Measurements from ENCODE around the gene SSBP1. TPM values are rescaled to one million over a fixed set of nuclear protein-coding genes. Genes with fewer than 3 reads are reported as not detected.

The SSBP1 gene
- total and polyA plus RNA-seq, 2 experiments from 2014 or later, result 200 to 294 TPM

DNA sequence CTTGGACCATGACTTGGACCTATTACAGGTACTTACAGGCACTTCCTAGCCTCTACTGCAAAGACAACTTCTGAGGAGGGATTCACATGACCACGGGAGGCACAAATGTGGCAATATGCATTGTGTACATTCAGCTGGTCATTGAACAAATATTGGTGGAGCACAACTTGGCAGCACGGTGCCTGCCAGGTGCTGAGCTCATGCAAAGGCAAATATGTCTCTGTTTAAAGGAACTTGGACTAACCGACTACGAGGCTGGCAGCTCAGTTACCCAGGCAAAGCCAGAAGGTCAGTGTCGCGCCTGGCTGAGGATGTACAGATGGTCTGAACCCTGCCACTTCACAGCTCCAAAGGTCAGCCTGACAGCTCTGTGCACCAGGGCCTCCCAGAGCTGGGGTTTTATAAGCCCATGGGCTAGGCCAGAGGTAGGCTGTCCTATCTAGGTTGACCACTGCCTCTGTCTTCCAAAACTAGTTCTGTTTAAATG, 42.3 kb upstream of the SSBP1 start:
- Histone ChIP-seq H3K27me3 (no peaks in the 10 kb centered on the region), H3K9me3 (ENCODE audit: low read depth) (no peaks in the 10 kb centered on the region), H3K4me1 (ENCODE audit: low read depth) (peaks cover 14% of the 10 kb centered on the region), H3K27ac (no peak overlapping the region), H3K36me3 (no peaks in the 10 kb centered on the region), H3K4me3 (no peak overlapping the region)
- no peak for DNase-seq (ENCODE audit: low read depth in 1 of 2, low spot score in 1 of 2)
- no peak for TF ChIP-seq CTCF (IDR thresholded peaks at IDR 0.05; ENCODE audit: low read depth, low read length)

GRCh38 chr7:141696348-141696747, 41.8 kb upstream of the SSBP1 start:
- Histone ChIP-seq H3K27me3 (no peaks in the 10 kb centered on the region), H3K36me3 (no peaks in the 10 kb centered on the region), H3K4me1 (ENCODE audit: low read depth) (peaks cover 14% of the 10 kb centered on the region), H3K9me3 (ENCODE audit: low read depth) (no peaks in the 10 kb centered on the region), H3K4me3 (no peak overlapping the region), H3K27ac (no peak overlapping the region)
- DNase-seq (ENCODE audit: low read depth in 1 of 2, low spot score in 1 of 2), result no peak
- TF ChIP-seq CTCF (IDR thresholded peaks at IDR 0.05; ENCODE audit: low read depth, low read length), result no peak

DNA sequence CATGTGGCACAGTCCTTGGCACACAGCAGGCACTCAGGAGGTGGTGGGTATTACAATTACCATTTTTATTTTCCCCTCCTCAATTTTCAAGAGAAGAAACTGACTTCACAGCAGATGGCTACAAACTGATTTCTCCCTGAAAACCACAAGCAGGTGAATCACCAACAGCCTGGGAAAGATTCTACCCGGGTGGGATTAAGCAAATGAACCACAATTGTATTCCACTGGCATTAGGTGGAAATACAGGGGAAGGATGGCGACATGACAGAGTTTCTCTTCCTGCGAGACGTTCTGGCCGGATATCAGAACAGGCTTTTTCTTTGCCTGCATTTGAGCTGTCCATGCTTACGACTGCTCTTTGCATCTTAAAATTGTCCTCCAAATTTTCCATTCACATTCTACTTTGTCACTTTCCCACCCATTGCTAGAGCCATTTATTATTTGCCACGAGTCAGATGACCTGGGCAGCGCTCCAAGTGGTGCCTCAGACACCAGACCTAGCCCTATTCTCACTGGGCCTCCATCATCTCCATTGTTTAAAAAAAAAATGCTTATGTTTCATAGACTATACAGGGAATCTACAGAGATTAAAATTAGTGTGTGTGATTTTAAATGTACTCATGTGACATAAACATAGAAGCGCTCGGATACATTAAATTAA, 40.8 kb upstream of the SSBP1 start:
- no peak for DNase-seq (ENCODE audit: low read depth in 1 of 2, low spot score in 1 of 2)
- H3K27ac ChIP-seq, result no peak overlapping the region
- H3K4me3 ChIP-seq, result no peak overlapping the region

DNA sequence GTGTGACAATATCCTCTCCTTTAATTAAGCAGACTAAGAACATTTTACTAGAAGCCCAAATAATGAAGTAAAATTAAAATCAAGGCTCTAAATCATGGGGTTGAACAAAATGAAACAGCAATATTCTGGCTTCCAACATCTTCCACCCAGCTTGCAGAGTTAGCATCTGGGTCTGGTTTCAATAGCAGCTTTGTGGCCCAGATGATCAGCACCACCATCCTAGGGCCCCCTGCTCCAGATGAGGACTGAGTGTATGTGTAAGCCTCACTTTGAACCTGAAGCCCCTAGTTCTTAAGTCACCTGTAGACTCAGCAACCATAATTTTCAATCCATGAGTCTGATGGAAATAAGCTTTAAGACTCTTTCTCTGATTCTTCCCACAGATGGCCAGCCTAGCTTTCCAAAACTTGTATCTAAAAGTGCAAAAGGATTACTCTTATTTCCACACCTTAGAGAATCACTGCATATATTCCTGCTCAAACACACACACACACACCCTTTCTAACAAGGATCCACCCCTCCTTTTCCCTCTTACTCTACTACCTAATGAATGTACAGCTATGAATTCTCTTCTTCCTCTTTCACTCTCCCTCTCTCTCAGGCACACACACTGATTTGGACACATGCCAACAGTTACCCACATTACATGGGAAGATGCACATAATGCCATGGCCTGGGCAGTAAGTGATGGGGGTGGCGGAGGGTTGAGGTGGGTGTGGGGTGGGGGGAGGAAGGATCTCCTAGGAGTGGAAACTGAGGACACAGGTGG, 39.7 kb upstream of the SSBP1 start:
- Histone ChIP-seq H3K27me3 (no peaks in the 10 kb centered on the region), H3K36me3 (no peaks in the 10 kb centered on the region), H3K4me3 (no peak overlapping the region), H3K9me3 (ENCODE audit: low read depth) (no peaks in the 10 kb centered on the region), H3K4me1 (ENCODE audit: low read depth) (peaks cover 19% of the 10 kb centered on the region), H3K27ac (no peak overlapping the region)
- TF ChIP-seq CTCF (IDR thresholded peaks at IDR 0.05; ENCODE audit: low read depth, low read length), result no peak
- no peak for DNase-seq (ENCODE audit: low read depth in 1 of 2, low spot score in 1 of 2)

More for the DNA sequence above, 40.8 kb upstream of the SSBP1 start:
- Histone ChIP-seq H3K27me3 (no peaks in the 10 kb centered on the region), H3K4me1 (ENCODE audit: low read depth) (peaks cover 11% of the 10 kb centered on the region), H3K9me3 (ENCODE audit: low read depth) (no peaks in the 10 kb centered on the region), H3K36me3 (no peaks in the 10 kb centered on the region)
- no peak for TF ChIP-seq CTCF (IDR thresholded peaks at IDR 0.05; ENCODE audit: low read depth, low read length)

GRCh38 chr7:141699860-141700259, 38.3 kb upstream of the SSBP1 start:
- no peak for TF ChIP-seq CTCF (IDR thresholded peaks at IDR 0.05; ENCODE audit: low read depth, low read length)
- H3K36me3 ChIP-seq, result no peaks in the 10 kb centered on the region
- H3K4me1 ChIP-seq (ENCODE audit: low read depth), result peaks cover 19% of the 10 kb centered on the region
- no peak overlapping the region for H3K4me3 ChIP-seq
- no peak for DNase-seq (ENCODE audit: low read depth in 1 of 2, low spot score in 1 of 2)
- no peaks in the 10 kb centered on the region for H3K27me3 ChIP-seq
- no peak overlapping the region for H3K27ac ChIP-seq
- no peaks in the 10 kb centered on the region for H3K9me3 ChIP-seq (ENCODE audit: low read depth)

Measured in cardiac muscle cell (in vitro differentiated cells and primary cell).